Uterus (tissue), 2 donors: ENCODE data around the gene KCTD3.

Experiments
- POLR2A ChIP-seq, 2 donors: fragments of 450-650 bp; IDR thresholded peaks; one replicate each; pipeline ENCODE4 v1.6.1; 2016; ENCODE audit warnings: antibody characterized with exemption in 2 of 2, mild to moderate bottlenecking in 1 of 2, moderate library complexity in 1 of 2
- TF ChIP-seq, protein P1 (sequence below), 4 experiments: fragments of 200-600 bp in 2 of 4; fragments of 450-650 bp in 2 of 4; sonication (generic) in 2 of 4; IDR thresholded peaks; one replicate each; pipeline ENCODE4 v1.5.1; 2016 to 2019; ENCODE audit warnings: antibody characterized with exemption in 4 of 4, mild to moderate bottlenecking in 2 of 4, moderate library complexity in 1 of 4

DNA sequence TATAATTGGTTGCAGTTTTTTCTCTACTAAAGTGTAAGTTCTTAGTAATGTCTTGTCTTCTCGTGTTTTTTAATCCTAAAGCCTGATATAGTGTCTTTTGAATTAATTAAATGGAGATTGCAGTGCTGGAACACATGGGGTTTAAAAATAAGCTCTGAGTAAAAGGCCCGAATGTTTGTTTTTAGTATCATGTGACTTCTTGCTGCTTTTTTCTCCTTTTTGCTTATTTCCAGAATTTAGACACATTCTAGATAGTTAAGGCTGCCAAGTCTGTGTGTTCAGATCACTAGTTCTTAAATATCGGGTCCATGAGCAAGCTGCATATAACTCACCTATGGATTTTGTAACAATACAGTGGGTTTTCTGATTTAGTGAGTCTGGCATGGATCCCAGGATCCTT is 27.5 kb downstream of the KCTD3 start:
- TF ChIP-seq, protein P1, sequence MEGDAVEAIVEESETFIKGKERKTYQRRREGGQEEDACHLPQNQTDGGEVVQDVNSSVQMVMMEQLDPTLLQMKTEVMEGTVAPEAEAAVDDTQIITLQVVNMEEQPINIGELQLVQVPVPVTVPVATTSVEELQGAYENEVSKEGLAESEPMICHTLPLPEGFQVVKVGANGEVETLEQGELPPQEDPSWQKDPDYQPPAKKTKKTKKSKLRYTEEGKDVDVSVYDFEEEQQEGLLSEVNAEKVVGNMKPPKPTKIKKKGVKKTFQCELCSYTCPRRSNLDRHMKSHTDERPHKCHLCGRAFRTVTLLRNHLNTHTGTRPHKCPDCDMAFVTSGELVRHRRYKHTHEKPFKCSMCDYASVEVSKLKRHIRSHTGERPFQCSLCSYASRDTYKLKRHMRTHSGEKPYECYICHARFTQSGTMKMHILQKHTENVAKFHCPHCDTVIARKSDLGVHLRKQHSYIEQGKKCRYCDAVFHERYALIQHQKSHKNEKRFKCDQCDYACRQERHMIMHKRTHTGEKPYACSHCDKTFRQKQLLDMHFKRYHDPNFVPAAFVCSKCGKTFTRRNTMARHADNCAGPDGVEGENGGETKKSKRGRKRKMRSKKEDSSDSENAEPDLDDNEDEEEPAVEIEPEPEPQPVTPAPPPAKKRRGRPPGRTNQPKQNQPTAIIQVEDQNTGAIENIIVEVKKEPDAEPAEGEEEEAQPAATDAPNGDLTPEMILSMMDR (IDR thresholded peaks at IDR 0.05) = no peak
- TF ChIP-seq POLR2A (IDR thresholded peaks at IDR 0.05) = no peak
